ENCODE measurements around the gene PLXND1.

DNA sequence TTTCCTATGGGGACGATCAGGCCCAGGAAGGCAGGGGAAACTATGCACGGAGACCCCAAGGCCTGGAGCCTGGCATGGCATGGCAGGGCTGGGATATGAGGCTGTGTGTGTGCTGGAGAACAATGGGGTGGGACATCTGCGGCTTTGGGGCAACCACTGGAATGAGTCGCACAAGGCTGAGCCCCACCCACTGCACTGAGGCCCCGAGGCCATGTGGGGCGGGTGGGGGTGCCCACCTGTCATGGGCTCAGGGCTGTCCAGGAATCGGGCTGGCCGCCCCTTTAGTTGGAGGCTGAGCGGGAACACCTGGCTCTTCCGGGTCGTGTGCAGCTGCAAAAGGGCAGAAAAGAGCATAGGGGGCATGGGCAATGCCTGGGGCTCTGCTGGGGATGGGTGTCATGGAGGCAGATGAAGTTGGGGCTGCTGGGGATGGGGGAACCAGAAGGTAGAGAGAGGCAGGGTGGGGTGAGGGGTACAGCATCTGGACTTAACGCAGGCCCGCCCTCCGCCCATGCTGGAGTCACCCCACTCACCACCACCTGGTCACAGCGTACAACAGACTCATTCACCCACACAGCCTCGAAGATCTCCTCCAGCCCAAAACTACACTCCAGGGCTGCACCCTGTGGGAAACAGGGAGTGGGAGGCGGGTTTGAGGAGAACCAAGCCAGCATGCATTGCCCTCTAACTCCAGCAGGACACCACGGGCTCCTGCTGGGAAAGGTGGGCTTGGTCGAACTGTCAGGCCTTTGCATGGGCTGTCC is 31.1 kb downstream of the PLXND1 start:
- TF ChIP-seq, protein P1, sequence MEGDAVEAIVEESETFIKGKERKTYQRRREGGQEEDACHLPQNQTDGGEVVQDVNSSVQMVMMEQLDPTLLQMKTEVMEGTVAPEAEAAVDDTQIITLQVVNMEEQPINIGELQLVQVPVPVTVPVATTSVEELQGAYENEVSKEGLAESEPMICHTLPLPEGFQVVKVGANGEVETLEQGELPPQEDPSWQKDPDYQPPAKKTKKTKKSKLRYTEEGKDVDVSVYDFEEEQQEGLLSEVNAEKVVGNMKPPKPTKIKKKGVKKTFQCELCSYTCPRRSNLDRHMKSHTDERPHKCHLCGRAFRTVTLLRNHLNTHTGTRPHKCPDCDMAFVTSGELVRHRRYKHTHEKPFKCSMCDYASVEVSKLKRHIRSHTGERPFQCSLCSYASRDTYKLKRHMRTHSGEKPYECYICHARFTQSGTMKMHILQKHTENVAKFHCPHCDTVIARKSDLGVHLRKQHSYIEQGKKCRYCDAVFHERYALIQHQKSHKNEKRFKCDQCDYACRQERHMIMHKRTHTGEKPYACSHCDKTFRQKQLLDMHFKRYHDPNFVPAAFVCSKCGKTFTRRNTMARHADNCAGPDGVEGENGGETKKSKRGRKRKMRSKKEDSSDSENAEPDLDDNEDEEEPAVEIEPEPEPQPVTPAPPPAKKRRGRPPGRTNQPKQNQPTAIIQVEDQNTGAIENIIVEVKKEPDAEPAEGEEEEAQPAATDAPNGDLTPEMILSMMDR (IDR thresholded peaks at IDR 0.05 in 2 of 3, conservative IDR thresholded peaks at IDR 0.05 in 1 of 3; ENCODE audit: borderline replicate concordance in 1 of 3, insufficient read depth in 1 of 3, low read depth in 2 of 3, low read length in 2 of 3): no peak
- TF ChIP-seq POLR2A (IDR thresholded peaks at IDR 0.05; ENCODE audit: borderline replicate concordance, extremely low read depth, insufficient read depth, insufficient read length) (no peak), EZH2 (IDR thresholded peaks at IDR 0.05) (no peak), EZH2phosphoT487 (IDR thresholded peaks at IDR 0.05; ENCODE audit: borderline replicate concordance) (no peak), RAD21 (IDR thresholded peaks at IDR 0.05; ENCODE audit: low read depth) (no peak), POLR2AphosphoS5 (IDR thresholded peaks at IDR 0.05; ENCODE audit: low read depth, low read length) (no peak), YY1 (IDR thresholded peaks at IDR 0.05; ENCODE audit: extremely low read depth, insufficient replicate concordance, low read depth, low read length) (no peak), ZFX (IDR thresholded peaks at IDR 0.05) (no peak), SIN3A (IDR thresholded peaks at IDR 0.05; ENCODE audit: low read depth) (no peak), CEBPB (IDR thresholded peaks at IDR 0.05; ENCODE audit: low read depth) (no peak), FOSL1 (IDR thresholded peaks at IDR 0.05; ENCODE audit: low read depth) (no peak)
- TF ChIP-seq, protein P2, sequence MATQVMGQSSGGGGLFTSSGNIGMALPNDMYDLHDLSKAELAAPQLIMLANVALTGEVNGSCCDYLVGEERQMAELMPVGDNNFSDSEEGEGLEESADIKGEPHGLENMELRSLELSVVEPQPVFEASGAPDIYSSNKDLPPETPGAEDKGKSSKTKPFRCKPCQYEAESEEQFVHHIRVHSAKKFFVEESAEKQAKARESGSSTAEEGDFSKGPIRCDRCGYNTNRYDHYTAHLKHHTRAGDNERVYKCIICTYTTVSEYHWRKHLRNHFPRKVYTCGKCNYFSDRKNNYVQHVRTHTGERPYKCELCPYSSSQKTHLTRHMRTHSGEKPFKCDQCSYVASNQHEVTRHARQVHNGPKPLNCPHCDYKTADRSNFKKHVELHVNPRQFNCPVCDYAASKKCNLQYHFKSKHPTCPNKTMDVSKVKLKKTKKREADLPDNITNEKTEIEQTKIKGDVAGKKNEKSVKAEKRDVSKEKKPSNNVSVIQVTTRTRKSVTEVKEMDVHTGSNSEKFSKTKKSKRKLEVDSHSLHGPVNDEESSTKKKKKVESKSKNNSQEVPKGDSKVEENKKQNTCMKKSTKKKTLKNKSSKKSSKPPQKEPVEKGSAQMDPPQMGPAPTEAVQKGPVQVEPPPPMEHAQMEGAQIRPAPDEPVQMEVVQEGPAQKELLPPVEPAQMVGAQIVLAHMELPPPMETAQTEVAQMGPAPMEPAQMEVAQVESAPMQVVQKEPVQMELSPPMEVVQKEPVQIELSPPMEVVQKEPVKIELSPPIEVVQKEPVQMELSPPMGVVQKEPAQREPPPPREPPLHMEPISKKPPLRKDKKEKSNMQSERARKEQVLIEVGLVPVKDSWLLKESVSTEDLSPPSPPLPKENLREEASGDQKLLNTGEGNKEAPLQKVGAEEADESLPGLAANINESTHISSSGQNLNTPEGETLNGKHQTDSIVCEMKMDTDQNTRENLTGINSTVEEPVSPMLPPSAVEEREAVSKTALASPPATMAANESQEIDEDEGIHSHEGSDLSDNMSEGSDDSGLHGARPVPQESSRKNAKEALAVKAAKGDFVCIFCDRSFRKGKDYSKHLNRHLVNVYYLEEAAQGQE (IDR thresholded peaks at IDR 0.05; ENCODE audit: low read depth): no peak
- TF ChIP-seq, protein P3, sequence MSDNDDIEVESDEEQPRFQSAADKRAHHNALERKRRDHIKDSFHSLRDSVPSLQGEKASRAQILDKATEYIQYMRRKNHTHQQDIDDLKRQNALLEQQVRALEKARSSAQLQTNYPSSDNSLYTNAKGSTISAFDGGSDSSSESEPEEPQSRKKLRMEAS (IDR thresholded peaks at IDR 0.05): no peak

Measured in HCT116 (cell line).